ENCODE measurements around the gene VPS37C. TPM values are rescaled to one million over a fixed set of nuclear protein-coding genes. Genes with fewer than 3 reads are reported as not detected.

VPS37C gene
- polyA plus RNA-seq, 1 of the 3 experiments (the other 2 are of a cell fraction): 15.2 TPM

DNA sequence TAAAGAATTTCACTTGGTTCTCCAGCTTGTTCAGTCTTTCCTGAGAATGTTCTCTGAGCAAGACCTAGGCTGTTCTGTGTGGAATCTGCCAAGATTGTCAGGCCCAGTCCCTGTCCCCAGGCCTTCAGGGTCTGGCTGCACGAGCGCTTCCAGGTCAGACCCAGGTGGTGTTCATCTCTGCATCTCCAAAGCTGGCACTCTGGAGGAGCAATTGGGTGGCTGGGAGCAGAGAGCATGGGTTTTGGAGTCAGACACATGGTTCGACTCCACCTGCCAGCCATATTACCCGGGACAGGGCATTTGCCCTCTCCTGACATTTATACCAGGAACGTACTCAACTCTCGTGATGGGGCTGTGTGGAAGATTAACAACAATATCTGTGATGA, 50.2 kb downstream of the VPS37C start:
- H3K9me3 ChIP-seq: no peaks in the 10 kb centered on the region
- H3K27me3 ChIP-seq (ENCODE audit: insufficient read depth): no peaks in the 10 kb centered on the region
- TF ChIP-seq MEF2A (IDR thresholded peaks at IDR 0.05; ENCODE audit: borderline replicate concordance, low read depth): no peak
- TF ChIP-seq, protein P1, sequence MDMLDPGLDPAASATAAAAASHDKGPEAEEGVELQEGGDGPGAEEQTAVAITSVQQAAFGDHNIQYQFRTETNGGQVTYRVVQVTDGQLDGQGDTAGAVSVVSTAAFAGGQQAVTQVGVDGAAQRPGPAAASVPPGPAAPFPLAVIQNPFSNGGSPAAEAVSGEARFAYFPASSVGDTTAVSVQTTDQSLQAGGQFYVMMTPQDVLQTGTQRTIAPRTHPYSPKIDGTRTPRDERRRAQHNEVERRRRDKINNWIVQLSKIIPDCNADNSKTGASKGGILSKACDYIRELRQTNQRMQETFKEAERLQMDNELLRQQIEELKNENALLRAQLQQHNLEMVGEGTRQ (IDR thresholded peaks at IDR 0.05; ENCODE audit: borderline replicate concordance, low read depth, low read length): no peak
- TF ChIP-seq NFIC (IDR thresholded peaks at IDR 0.05; ENCODE audit: borderline replicate concordance): no peak
- no peak for TF ChIP-seq CHD2 (IDR thresholded peaks at IDR 0.05; ENCODE audit: low read length, partially characterized antibody)
- TF ChIP-seq, protein P2, sequence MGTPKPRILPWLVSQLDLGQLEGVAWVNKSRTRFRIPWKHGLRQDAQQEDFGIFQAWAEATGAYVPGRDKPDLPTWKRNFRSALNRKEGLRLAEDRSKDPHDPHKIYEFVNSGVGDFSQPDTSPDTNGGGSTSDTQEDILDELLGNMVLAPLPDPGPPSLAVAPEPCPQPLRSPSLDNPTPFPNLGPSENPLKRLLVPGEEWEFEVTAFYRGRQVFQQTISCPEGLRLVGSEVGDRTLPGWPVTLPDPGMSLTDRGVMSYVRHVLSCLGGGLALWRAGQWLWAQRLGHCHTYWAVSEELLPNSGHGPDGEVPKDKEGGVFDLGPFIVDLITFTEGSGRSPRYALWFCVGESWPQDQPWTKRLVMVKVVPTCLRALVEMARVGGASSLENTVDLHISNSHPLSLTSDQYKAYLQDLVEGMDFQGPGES (IDR thresholded peaks at IDR 0.05; ENCODE audit: low read depth, low read length): no peak
- TF ChIP-seq SIN3A (IDR thresholded peaks at IDR 0.05; ENCODE audit: borderline replicate concordance, low read depth, low read length): no peak
- no peaks in the 10 kb centered on the region for H3K79me2 ChIP-seq (ENCODE audit: insufficient read depth)
- no peaks in the 10 kb centered on the region for H3K36me3 ChIP-seq (replicated peaks in 1 of 2; ENCODE audit: control insufficient read depth in 1 of 2, insufficient read depth in 2 of 2, low read length in 1 of 2)
- POLR2A ChIA-PET: no interaction called here
- H3K4me1 ChIP-seq (ENCODE audit: control insufficient read depth in 1 of 2, insufficient read depth in 2 of 2, low read depth in 1 of 2, low read length in 1 of 2): no peaks in the 10 kb centered on the region; a peak in 1 of 4 replicates
- no peak overlapping the region for H3K4me3 ChIP-seq (ENCODE audit: low read depth in 2 of 2, low read length in 1 of 2)
- no peaks in the 10 kb centered on the region for H3K9me2 ChIP-seq
- no peaks in the 10 kb centered on the region for H3F3A ChIP-seq (replicated peaks; ENCODE audit: insufficient read depth)
- 66% methylated on average over 6 of the region's 6 CpGs for WGBS (ENCODE audit: low lambda C conversion rate)
- no peak overlapping the region for H2AFZ ChIP-seq (ENCODE audit: low read depth)
- H3K4me2 ChIP-seq: no peak overlapping the region
- CTCF ChIA-PET: interaction anchor here (0.9 to 2.9 kb wide), 2 partner anchors 10 to 19 kb away, joined by 3 to 16 read pairs; no protein-coding TSS in a partner anchor
- H3K9ac ChIP-seq: no peak overlapping the region
- no peak overlapping the region for H3K27ac ChIP-seq (ENCODE audit: low read depth in 2 of 2, low read length in 1 of 2)
- no peaks in the 10 kb centered on the region for H4K20me1 ChIP-seq (ENCODE audit: insufficient read depth)
- no peak for DNase-seq

DNA sequence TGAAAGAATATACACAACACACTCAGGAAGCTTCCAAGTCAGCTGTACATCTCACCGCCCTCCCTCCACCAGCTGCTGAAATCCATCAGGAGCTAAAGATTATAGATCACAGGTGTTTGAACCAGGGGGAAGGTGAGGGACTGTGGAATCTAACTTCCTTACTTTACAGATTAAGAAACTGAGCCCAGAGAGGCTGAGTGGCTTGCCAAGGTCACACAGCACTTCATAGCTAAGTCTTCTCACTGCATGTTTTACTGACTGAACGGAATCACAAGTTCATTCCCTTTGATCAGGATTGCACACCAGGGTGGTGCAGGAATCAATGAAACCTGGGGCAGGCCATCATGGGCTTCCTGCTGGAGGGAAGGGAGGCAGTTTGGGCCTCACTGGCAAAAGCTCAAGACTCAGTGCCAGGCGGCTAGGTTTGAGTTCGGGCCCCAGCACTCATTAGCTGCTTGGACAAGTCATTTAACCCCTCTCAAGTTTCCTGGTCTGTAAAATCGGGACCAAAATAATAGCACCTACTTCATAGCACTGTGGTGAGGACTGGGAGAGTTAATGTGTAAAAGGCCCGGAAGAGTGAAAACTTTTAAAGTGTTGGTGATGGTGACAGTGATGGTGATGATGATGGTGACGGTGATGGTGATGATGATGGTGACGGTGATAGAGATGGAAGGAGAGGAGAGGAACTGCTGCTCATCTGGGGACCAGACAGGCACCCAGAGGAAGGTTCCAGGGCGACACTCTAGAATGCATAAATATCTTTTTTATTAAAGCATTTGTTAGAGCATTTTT, 50.8 kb downstream of the VPS37C start:
- POLR2A ChIA-PET: no interaction called here
- Histone ChIP-seq H3K27ac (ENCODE audit: low read depth in 2 of 2, low read length in 1 of 2) (no peak overlapping the region), H3K27me3 (ENCODE audit: insufficient read depth) (no peaks in the 10 kb centered on the region), H3K9ac (no peak overlapping the region), H4K20me1 (ENCODE audit: insufficient read depth) (no peaks in the 10 kb centered on the region), H2AFZ (ENCODE audit: low read depth) (no peak overlapping the region), H3K4me2 (no peak overlapping the region), H3K4me3 (ENCODE audit: low read depth in 2 of 2, low read length in 1 of 2) (no peak overlapping the region), H3K4me1 (ENCODE audit: control insufficient read depth in 1 of 2, insufficient read depth in 2 of 2, low read depth in 1 of 2, low read length in 1 of 2) (no peaks in the 10 kb centered on the region; a peak in 1 of 4 replicates), H3K9me3 (no peaks in the 10 kb centered on the region), H3K9me2 (no peaks in the 10 kb centered on the region), H3K79me2 (ENCODE audit: insufficient read depth) (no peaks in the 10 kb centered on the region), H3K36me3 (replicated peaks in 1 of 2; ENCODE audit: control insufficient read depth in 1 of 2, insufficient read depth in 2 of 2, low read length in 1 of 2) (no peaks in the 10 kb centered on the region), H3F3A (replicated peaks; ENCODE audit: insufficient read depth) (no peaks in the 10 kb centered on the region)
- CTCF ChIA-PET: interaction anchor here (0.8 to 2.9 kb wide), 3 partner anchors 9 to 22 kb away, joined by 3 to 16 read pairs (median 3); no protein-coding TSS in a partner anchor
- 77% methylated on average over 9 of the region's 9 CpGs for WGBS (ENCODE audit: low lambda C conversion rate)
- TF ChIP-seq, protein P3, sequence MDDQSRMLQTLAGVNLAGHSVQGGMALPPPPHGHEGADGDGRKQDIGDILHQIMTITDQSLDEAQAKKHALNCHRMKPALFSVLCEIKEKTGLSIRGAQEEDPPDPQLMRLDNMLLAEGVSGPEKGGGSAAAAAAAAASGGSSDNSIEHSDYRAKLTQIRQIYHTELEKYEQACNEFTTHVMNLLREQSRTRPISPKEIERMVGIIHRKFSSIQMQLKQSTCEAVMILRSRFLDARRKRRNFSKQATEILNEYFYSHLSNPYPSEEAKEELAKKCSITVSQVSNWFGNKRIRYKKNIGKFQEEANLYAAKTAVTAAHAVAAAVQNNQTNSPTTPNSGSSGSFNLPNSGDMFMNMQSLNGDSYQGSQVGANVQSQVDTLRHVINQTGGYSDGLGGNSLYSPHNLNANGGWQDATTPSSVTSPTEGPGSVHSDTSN (IDR thresholded peaks at IDR 0.05): no peak
- TF ChIP-seq, protein P4, sequence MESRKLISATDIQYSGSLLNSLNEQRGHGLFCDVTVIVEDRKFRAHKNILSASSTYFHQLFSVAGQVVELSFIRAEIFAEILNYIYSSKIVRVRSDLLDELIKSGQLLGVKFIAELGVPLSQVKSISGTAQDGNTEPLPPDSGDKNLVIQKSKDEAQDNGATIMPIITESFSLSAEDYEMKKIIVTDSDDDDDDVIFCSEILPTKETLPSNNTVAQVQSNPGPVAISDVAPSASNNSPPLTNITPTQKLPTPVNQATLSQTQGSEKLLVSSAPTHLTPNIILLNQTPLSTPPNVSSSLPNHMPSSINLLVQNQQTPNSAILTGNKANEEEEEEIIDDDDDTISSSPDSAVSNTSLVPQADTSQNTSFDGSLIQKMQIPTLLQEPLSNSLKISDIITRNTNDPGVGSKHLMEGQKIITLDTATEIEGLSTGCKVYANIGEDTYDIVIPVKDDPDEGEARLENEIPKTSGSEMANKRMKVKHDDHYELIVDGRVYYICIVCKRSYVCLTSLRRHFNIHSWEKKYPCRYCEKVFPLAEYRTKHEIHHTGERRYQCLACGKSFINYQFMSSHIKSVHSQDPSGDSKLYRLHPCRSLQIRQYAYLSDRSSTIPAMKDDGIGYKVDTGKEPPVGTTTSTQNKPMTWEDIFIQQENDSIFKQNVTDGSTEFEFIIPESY (IDR thresholded peaks at IDR 0.05; ENCODE audit: borderline replicate concordance, low read depth): no peak
- TF ChIP-seq JUND (IDR thresholded peaks at IDR 0.05): no peak
- TF ChIP-seq GATA2 (CRISPR knock-in tag; IDR thresholded peaks at IDR 0.05): no peak
- TF ChIP-seq SIN3A (IDR thresholded peaks at IDR 0.05; ENCODE audit: borderline replicate concordance, low read depth, low read length): no peak
- no peak for TF ChIP-seq RAD21 (IDR thresholded peaks at IDR 0.05; ENCODE audit: low read length)
- TF ChIP-seq EP300 (IDR thresholded peaks at IDR 0.05; ENCODE audit: borderline replicate concordance in 1 of 2, low read depth in 1 of 2, low read length in 1 of 2): no peak
- TF ChIP-seq, protein P1 (IDR thresholded peaks at IDR 0.05; ENCODE audit: borderline replicate concordance, low read depth, low read length): no peak
- no peak for TF ChIP-seq YY1 (IDR thresholded peaks at IDR 0.05; ENCODE audit: low read depth)
- TF ChIP-seq SMC3 (IDR thresholded peaks at IDR 0.05; ENCODE audit: low read depth, low read length): no peak
- TF ChIP-seq CHD2 (IDR thresholded peaks at IDR 0.05; ENCODE audit: low read length, partially characterized antibody): no peak
- DNase-seq: no peak
